HEK293 (cell line): ENCODE data around the gene THSD4.

Experiments
- CTCF ChIA-PET: fragments of 350-600 bp; formaldehyde crosslinking; extraction: SDS; loops from one replicate; lab custom pipeline; 2021; ENCODE audit warnings: antibody characterized with exemption; lab: Yijun Ruan, JAX
- POLR2A ChIA-PET: fragments of 300-600 bp; formaldehyde crosslinking; extraction: SDS; loops from one replicate; lab custom pipeline; 2020; ENCODE audit warnings: antibody characterized with exemption, inconsistent platforms; lab: Yijun Ruan, JAX
- H3K27ac ChIP-seq: fragments of 200-500 bp; sonication (Bioruptor generic); 2 replicates; pipeline ENCODE4 v1.5.1; 2014; ENCODE audit warnings: low read depth, low read length, control low read depth, inconsistent platforms; ENCODE audit errors: extremely low read depth
- H3K36me3 ChIP-seq, 2 experiments: fragments of 200-500 bp in 1 of 2; sonication (Bioruptor generic) in 1 of 2; 1 replicate in 1 of 2; 2 replicates in 1 of 2; pipeline ENCODE4 v1.5.1; 2014 to 2017; ENCODE audit warnings: inconsistent platforms in 2 of 2, low read length in 2 of 2; ENCODE audit not compliant: control insufficient read depth in 2 of 2, insufficient read depth in 1 of 2
- H3K4me1 ChIP-seq: fragments of 200-500 bp; sonication (Bioruptor generic); 2 replicates; pipeline ENCODE4 v1.5.1; 2014; ENCODE audit warnings: mild to moderate bottlenecking, low read length, inconsistent platforms; ENCODE audit not compliant: control insufficient read depth, insufficient read depth
- H3K4me3 ChIP-seq: 2 replicates; pipeline ENCODE4 v1.5.1; 2011; ENCODE audit warnings: low read depth, mild to moderate bottlenecking, control low read depth, low read length, moderate library complexity
- H3K9me3 ChIP-seq: fragments of 200-500 bp; sonication (Bioruptor generic); 2 replicates; pipeline ENCODE4 v1.5.1; 2014; ENCODE audit warnings: low read depth, low read length, inconsistent platforms; ENCODE audit not compliant: control insufficient read depth, insufficient read depth
- BCL11A ChIP-seq: fragments of 450-650 bp; formaldehyde crosslinking; IDR thresholded peaks from 2 replicates; pipeline ENCODE4 v1.5.1; 2016; ENCODE audit warnings: low read depth, missing biosample characterization, missing genetic modification characterization
- CTCF ChIP-seq: fragments of 450-650 bp; formaldehyde crosslinking; IDR thresholded peaks from 2 replicates; pipeline ENCODE4 v1.5.1; 2016; ENCODE audit warnings: missing biosample characterization, missing genetic modification characterization
- GLI2 ChIP-seq: fragments of 450-650 bp; formaldehyde crosslinking; IDR thresholded peaks from 2 replicates; pipeline ENCODE4; 2017; ENCODE audit warnings: missing biosample characterization, missing genetic modification characterization, low read depth, borderline replicate concordance
- INSM2 ChIP-seq: fragments of 450-650 bp; formaldehyde crosslinking; IDR thresholded peaks from 2 replicates; pipeline ENCODE4 v1.5.1; 2016; ENCODE audit warnings: missing biosample characterization, missing genetic modification characterization
- PRDM1 ChIP-seq: fragments of 450-650 bp; formaldehyde crosslinking; IDR thresholded peaks from 2 replicates; pipeline ENCODE4; 2016; ENCODE audit warnings: missing biosample characterization, missing genetic modification characterization
- YY2 ChIP-seq: fragments of 450-650 bp; formaldehyde crosslinking; IDR thresholded peaks from 2 replicates; pipeline ENCODE4 v1.5.1; 2016; ENCODE audit warnings: missing biosample characterization, missing genetic modification characterization
- ZBTB10 ChIP-seq: fragments of 450-650 bp; formaldehyde crosslinking; IDR thresholded peaks from 2 replicates; pipeline ENCODE4 v1.5.1; 2016; ENCODE audit warnings: missing biosample characterization, missing genetic modification characterization
- ZBTB48 ChIP-seq: fragments of 450-650 bp; formaldehyde crosslinking; IDR thresholded peaks from 2 replicates; pipeline ENCODE4 v1.5.1; 2016; ENCODE audit warnings: missing biosample characterization, missing genetic modification characterization
- ZFP3 ChIP-seq: fragments of 450-650 bp; formaldehyde crosslinking; IDR thresholded peaks from 2 replicates; pipeline ENCODE4 v1.5.1; 2016; ENCODE audit warnings: low read depth, missing biosample characterization, missing genetic modification characterization
- ZIC2 ChIP-seq: fragments of 450-650 bp; formaldehyde crosslinking; IDR thresholded peaks from 2 replicates; pipeline ENCODE4 v1.5.1; 2016; ENCODE audit warnings: missing biosample characterization, missing genetic modification characterization
- ZNF121 ChIP-seq: fragments of 450-650 bp; formaldehyde crosslinking; IDR thresholded peaks from 2 replicates; pipeline ENCODE4 v1.5.1; 2016; ENCODE audit warnings: missing biosample characterization, missing genetic modification characterization
- ZNF146 ChIP-seq: fragments of 450-650 bp; formaldehyde crosslinking; IDR thresholded peaks from 2 replicates; pipeline ENCODE4 v1.5.1; 2016; ENCODE audit warnings: missing biosample characterization, missing genetic modification characterization
- ZNF157 ChIP-seq: fragments of 450-650 bp; formaldehyde crosslinking; IDR thresholded peaks from 2 replicates; pipeline ENCODE4 v1.5.1; 2016; ENCODE audit warnings: missing biosample characterization, missing genetic modification characterization
- ZNF19 ChIP-seq: fragments of 450-650 bp; formaldehyde crosslinking; IDR thresholded peaks from 2 replicates; pipeline ENCODE4; 2016; ENCODE audit warnings: missing biosample characterization, missing genetic modification characterization, low read depth
- ZNF23 ChIP-seq: fragments of 450-650 bp; formaldehyde crosslinking; IDR thresholded peaks from 2 replicates; pipeline ENCODE4 v1.5.1; 2016; ENCODE audit warnings: missing biosample characterization, missing genetic modification characterization, borderline replicate concordance
- ZNF280C ChIP-seq: fragments of 450-650 bp; formaldehyde crosslinking; IDR thresholded peaks from 2 replicates; pipeline ENCODE4 v1.5.1; 2016; ENCODE audit warnings: missing biosample characterization, missing genetic modification characterization
- ZNF37A ChIP-seq: fragments of 450-650 bp; IDR thresholded peaks from 2 replicates; pipeline ENCODE4 v1.5.1; 2018; ENCODE audit warnings: missing biosample characterization, missing genetic modification characterization
- ZNF404 ChIP-seq: fragments of 450-650 bp; formaldehyde crosslinking; IDR thresholded peaks from 2 replicates; pipeline ENCODE4 v1.5.1; 2017; ENCODE audit warnings: missing biosample characterization, missing genetic modification characterization
- ZNF549 ChIP-seq: fragments of 450-650 bp; IDR thresholded peaks from 2 replicates; pipeline ENCODE4 v1.5.1; 2018; ENCODE audit warnings: missing biosample characterization, missing genetic modification characterization, mild to moderate bottlenecking, inconsistent platforms, moderate library complexity
- ZNF561 ChIP-seq: fragments of 450-650 bp; IDR thresholded peaks from 2 replicates; pipeline ENCODE4 v1.5.1; 2018; ENCODE audit warnings: missing biosample characterization, missing genetic modification characterization, borderline replicate concordance
- ZNF610 ChIP-seq: fragments of 450-650 bp; formaldehyde crosslinking; IDR thresholded peaks from 2 replicates; pipeline ENCODE4 v1.5.1; 2016; ENCODE audit warnings: missing biosample characterization, missing genetic modification characterization, borderline replicate concordance
- ZNF645 ChIP-seq: fragments of 450-650 bp; formaldehyde crosslinking; IDR thresholded peaks from 2 replicates; pipeline ENCODE4; 2016; ENCODE audit warnings: missing biosample characterization, missing genetic modification characterization
- ZNF660 ChIP-seq: fragments of 450-650 bp; IDR thresholded peaks from 2 replicates; pipeline ENCODE4 v1.5.1; 2018; ENCODE audit warnings: missing biosample characterization, mild to moderate bottlenecking, missing genetic modification characterization
- ZNF707 ChIP-seq: fragments of 450-650 bp; formaldehyde crosslinking; IDR thresholded peaks from 2 replicates; pipeline ENCODE4 v1.5.1; 2016; ENCODE audit warnings: missing biosample characterization, missing genetic modification characterization
- ZNF768 ChIP-seq: fragments of 450-650 bp; formaldehyde crosslinking; IDR thresholded peaks from 2 replicates; pipeline ENCODE4 v1.5.1; 2018; ENCODE audit warnings: missing biosample characterization, mild to moderate bottlenecking, missing genetic modification characterization
- ZSCAN23 ChIP-seq: fragments of 450-650 bp; formaldehyde crosslinking; IDR thresholded peaks from 2 replicates; pipeline ENCODE4 v1.5.1; 2016; ENCODE audit warnings: missing biosample characterization, missing genetic modification characterization

THSD4 gene

GRCh38 chr15:71650603-71651002, 535.3 kb downstream of the THSD4 start:
- POLR2A ChIA-PET, result no interaction called here
- CTCF ChIA-PET, result interaction anchor here (0.6 to 1.9 kb wide), 13 partner anchors 9 to 201 kb away, joined by 3 to 17 read pairs (median 5); no protein-coding TSS in a partner anchor
- Histone ChIP-seq H3K36me3 (no peaks in the 10 kb centered on the region), H3K9me3 (no peaks in the 10 kb centered on the region), H3K27ac (no peak overlapping the region), H3K4me1 (no peaks in the 10 kb centered on the region), H3K4me3 (no peak overlapping the region)
- no peak for TF ChIP-seq ZNF121 (tag by site-specific recombination)
- no peak for TF ChIP-seq ZIC2 (tag by site-specific recombination)
- TF ChIP-seq ZNF23 (tag by site-specific recombination), result no peak
- no peak for TF ChIP-seq ZNF146 (tag by site-specific recombination)
- TF ChIP-seq ZSCAN23 (tag by site-specific recombination), result no peak
- no peak for TF ChIP-seq ZNF707 (tag by site-specific recombination)
- no peak for TF ChIP-seq INSM2
- no peak for TF ChIP-seq ZNF768 (tag by site-specific recombination)
- TF ChIP-seq ZNF157, result no peak
- TF ChIP-seq ZNF19 (tag by site-specific recombination), result no peak
- TF ChIP-seq BCL11A (tag by site-specific recombination), result no peak
- no peak for TF ChIP-seq ZNF645
- TF ChIP-seq ZBTB48, result no peak
- no peak for TF ChIP-seq ZNF561 (tag by site-specific recombination)
- no peak for TF ChIP-seq ZNF549
- no peak for TF ChIP-seq ZNF610 (tag by site-specific recombination)

GRCh38 chr15:71651750-71652186, 536.5 kb downstream of the THSD4 start:
- H3K4me3 ChIP-seq, result no peak overlapping the region
- H3K4me1 ChIP-seq, result no peaks in the 10 kb centered on the region
- H3K27ac ChIP-seq, result no peak overlapping the region
- no peaks in the 10 kb centered on the region for H3K36me3 ChIP-seq
- ChIA-PET CTCF (interaction anchor here (0.7 to 2.1 kb wide), 19 partner anchors 8 to 1698 kb away, joined by 3 to 17 read pairs (median 5); no protein-coding TSS in a partner anchor), POLR2A (no interaction called here)
- no peaks in the 10 kb centered on the region for H3K9me3 ChIP-seq
- TF ChIP-seq ZFP3 (tag by site-specific recombination) (no peak), INSM2 (no peak), ZNF660 (tag by site-specific recombination) (peak; percentile 48; the same call in 1 of the 2 replicates), ZNF404 (tag by site-specific recombination) (no peak), ZBTB10 (tag by site-specific recombination) (no peak), GLI2 (tag by site-specific recombination) (no peak), ZNF280C (tag by site-specific recombination) (no peak), CTCF (peak; percentile 75; the same call in 1 of the 2 replicates), ZNF37A (no peak), PRDM1 (tag by site-specific recombination) (no peak), YY2 (tag by site-specific recombination) (peak; percentile 78; the same call in 1 of the 2 replicates)
